Type B pancreatic cell (in vitro differentiated cells): ENCODE results near the gene ITGAD. TPM values are rescaled to one million over a fixed set of nuclear protein-coding genes. Genes with fewer than 3 reads are reported as not detected.

Experiments
- DNase-seq: peaks from one replicate; pipeline ENCODE4 v3.0.0; 2021; ENCODE audit warnings: mixed read lengths; ENCODE audit not compliant: unreplicated experiment; ENCODE audit errors: extremely low spot score
- H3K27ac Mint-ChIP-seq: 2 replicates; pipeline ENCODE4 v1.8.0; 2021; ENCODE audit warnings: mild to moderate bottlenecking, mixed read lengths
- H3K27me3 Mint-ChIP-seq: 2 replicates; pipeline ENCODE4 v1.8.0; 2021; ENCODE audit warnings: mixed read lengths
- H3K36me3 Mint-ChIP-seq: 2 replicates; pipeline ENCODE4 v1.8.0; 2021; ENCODE audit warnings: mixed read lengths
- H3K4me1 Mint-ChIP-seq: one replicate; pipeline ENCODE4 v1.8.0; 2021; ENCODE audit warnings: mixed read lengths; ENCODE audit not compliant: unreplicated experiment
- H3K4me3 Mint-ChIP-seq: 2 replicates; pipeline ENCODE4 v1.8.0; 2021; ENCODE audit warnings: mild to moderate bottlenecking, mixed read lengths
- H3K9me3 Mint-ChIP-seq: 2 replicates; pipeline ENCODE4 v1.8.0; 2021; ENCODE audit warnings: mixed read lengths
- total RNA-seq: library from RNA; stranded (reverse); gene quantifications from 2 replicates; pipeline ENCODE4 v1.2.1, GENCODE V29; 2021; ENCODE audit warnings: low replicate concordance
- TF ChIP-seq, protein P1 (sequence below): fragments of 200-600 bp; sonication (generic); conservative IDR thresholded peaks from 2 replicates; pipeline ENCODE4 v1.5.0; 2021; ENCODE audit warnings: antibody characterized with exemption, mild to moderate bottlenecking

The ITGAD gene
- total RNA-seq, 1 donor from 2014 or later = not detected

DNA sequence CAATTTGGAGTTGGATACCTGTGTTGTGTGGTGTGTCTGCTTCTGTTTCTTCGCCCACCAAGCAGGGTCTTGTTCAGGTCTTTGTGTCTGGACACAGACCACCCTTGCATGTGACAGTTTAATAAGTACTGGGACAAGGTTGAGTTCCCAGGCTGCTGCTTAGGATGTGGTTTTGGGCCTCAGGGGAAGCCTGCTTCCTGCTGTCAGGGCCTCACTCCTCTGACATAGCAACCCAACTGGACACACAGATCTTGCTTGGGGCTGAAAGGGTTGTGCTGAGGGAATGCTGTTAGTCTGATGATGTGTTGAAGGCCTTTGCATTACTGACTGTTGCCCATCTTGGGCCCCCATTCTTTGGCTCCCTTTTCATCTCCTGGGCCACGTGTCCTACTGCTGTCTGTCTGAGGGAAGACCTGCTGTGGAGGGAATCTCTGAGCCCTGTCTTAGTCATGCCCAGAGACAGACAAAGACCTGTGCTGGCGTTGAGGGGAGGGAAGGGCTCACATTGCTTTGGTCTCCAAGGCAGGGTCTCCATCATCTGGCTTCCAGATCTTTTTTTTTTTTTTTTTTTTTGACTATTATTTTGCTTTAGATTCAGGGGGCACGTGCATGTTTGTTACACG is 74.1 kb downstream of the ITGAD start:
- TF ChIP-seq, protein P1, sequence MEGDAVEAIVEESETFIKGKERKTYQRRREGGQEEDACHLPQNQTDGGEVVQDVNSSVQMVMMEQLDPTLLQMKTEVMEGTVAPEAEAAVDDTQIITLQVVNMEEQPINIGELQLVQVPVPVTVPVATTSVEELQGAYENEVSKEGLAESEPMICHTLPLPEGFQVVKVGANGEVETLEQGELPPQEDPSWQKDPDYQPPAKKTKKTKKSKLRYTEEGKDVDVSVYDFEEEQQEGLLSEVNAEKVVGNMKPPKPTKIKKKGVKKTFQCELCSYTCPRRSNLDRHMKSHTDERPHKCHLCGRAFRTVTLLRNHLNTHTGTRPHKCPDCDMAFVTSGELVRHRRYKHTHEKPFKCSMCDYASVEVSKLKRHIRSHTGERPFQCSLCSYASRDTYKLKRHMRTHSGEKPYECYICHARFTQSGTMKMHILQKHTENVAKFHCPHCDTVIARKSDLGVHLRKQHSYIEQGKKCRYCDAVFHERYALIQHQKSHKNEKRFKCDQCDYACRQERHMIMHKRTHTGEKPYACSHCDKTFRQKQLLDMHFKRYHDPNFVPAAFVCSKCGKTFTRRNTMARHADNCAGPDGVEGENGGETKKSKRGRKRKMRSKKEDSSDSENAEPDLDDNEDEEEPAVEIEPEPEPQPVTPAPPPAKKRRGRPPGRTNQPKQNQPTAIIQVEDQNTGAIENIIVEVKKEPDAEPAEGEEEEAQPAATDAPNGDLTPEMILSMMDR = no peak
- Mint-ChIP-seq H3K9me3 (no peaks in the 10 kb centered on the region), H3K27ac (no peak overlapping the region)

DNA sequence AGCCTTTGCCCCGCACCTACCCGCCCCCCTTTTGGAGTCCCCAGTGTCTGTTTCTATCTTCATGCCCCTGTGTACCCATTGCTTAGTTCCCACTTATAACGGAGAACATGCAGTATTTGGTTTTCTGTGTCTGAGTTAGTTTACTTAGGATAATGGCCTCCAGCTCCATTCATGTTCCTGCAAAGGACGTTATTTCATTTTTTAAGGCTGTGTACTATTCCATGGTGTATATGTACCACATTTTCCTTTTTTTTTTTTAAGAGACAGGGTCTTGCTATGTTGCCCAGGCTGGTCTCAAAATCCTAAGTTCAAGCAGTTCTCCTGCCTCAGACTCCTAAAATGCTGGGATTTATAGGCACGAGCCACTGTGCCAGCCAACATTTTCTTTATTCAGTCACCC is 74.7 kb downstream of the ITGAD start:
- TF ChIP-seq, protein P1 = no peak
- no peak for DNase-seq
- Mint-ChIP-seq H3K27me3 (peaks cover 12% of the 10 kb centered on the region), H3K4me3 (no peak overlapping the region), H3K27ac (no peak overlapping the region), H3K36me3 (no peaks in the 10 kb centered on the region), H3K9me3 (no peaks in the 10 kb centered on the region), H3K4me1 (peaks cover 13% of the 10 kb centered on the region)

More for the DNA sequence above, 74.1 kb downstream of the ITGAD start:
- no peak overlapping the region for H3K4me3 Mint-ChIP-seq
- no peak for DNase-seq
- H3K27me3 Mint-ChIP-seq = peaks cover 7% of the 10 kb centered on the region
- no peaks in the 10 kb centered on the region for H3K36me3 Mint-ChIP-seq
- H3K4me1 Mint-ChIP-seq = peaks cover 8% of the 10 kb centered on the region

DNA sequence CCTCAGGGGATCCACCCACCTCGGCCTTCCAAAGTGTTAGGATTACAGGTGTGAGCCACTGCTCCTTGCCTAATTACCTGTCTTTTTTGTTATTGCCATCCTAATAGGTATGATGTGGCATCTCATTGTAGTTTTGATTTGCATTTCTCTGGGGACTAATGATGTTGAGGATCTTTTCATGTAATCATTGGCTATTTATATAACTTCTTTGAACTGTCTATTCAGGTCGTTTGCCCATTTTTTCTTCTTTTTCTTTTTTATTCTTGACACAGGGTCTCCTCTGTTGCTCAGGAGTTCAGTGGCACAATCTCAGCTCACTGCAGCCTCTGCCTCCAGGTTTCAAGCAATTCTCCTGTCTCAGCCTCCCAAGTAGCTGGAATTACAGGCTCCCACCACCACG is 77.5 kb downstream of the ITGAD start:
- TF ChIP-seq, protein P1 = no peak
- no peak for DNase-seq
- H3K4me3 Mint-ChIP-seq = no peak overlapping the region
- peaks cover 15% of the 10 kb centered on the region for H3K4me1 Mint-ChIP-seq
- no peak overlapping the region for H3K27ac Mint-ChIP-seq
- H3K36me3 Mint-ChIP-seq = peaks cover 5% of the 10 kb centered on the region
- H3K27me3 Mint-ChIP-seq = peaks cover 29% of the 10 kb centered on the region
- no peaks in the 10 kb centered on the region for H3K9me3 Mint-ChIP-seq

DNA sequence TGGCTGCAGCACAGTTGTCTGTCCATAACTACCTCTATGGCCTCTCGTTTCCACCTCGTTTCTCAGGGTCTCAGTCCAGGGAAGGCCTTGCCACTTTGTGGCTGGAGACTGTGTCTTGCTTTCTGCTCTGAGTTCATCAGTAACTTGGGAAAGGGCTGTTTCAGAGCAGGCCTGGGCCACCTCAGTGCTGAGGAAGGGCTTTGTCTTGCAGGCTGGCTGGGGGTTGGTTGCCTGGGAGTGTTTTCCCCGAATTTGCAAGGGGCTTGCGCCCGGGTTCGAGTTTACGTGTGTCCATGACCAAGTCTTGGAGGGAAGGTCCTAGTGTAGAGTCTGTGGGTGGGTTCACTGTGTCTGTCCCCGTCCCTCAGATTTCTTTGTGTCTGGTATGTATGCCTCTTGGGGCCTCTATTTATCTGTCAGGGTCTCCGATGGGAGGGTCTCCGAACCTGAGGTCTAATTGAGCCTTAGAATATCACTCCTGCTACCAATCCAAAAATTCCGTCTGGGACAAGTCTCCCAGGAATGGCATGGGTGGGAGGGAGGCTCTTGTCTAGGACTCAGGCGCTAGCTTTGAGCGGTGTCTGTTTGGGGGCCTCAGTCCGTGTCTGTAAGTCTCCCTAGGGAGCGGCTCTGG is 78.2 kb downstream of the ITGAD start:
- H3K27me3 Mint-ChIP-seq = peaks cover 37% of the 10 kb centered on the region
- peaks cover 15% of the 10 kb centered on the region for H3K4me1 Mint-ChIP-seq
- H3K4me3 Mint-ChIP-seq = peak overlapping the region; percentile 81
- H3K36me3 Mint-ChIP-seq = peaks cover 5% of the 10 kb centered on the region
- H3K27ac Mint-ChIP-seq = peak overlapping the region; percentile 56
- DNase-seq = no peak
- TF ChIP-seq, protein P1 = no peak
- H3K9me3 Mint-ChIP-seq = no peaks in the 10 kb centered on the region

- peaks cover 40% of the 10 kb centered on the region for H3K27me3 Mint-ChIP-seq
- H3K27ac Mint-ChIP-seq = peak within 1 kb of the TSS; percentile 56
- H3K4me3 Mint-ChIP-seq = peak within 1 kb of the TSS; percentile 87
- H3K4me1 Mint-ChIP-seq = peaks cover 15% of the 10 kb centered on the region
- DNase-seq = no peak
- TF ChIP-seq, protein P1 = no peak
- no peaks in the 10 kb centered on the region for H3K9me3 Mint-ChIP-seq
- H3K36me3 Mint-ChIP-seq = peaks cover 5% of the 10 kb centered on the region
These were observed 79.0 kb downstream of the ITGAD start, which contains the start of gene TGFB1I1 for GRCh38 chr16:31471875-31472708. TGFB1I1 (plus strand) TSS chr16:31472152; CDS start chr16:31472189, 37 bp downstream.
